Measurements from ENCODE around the gene DMD.
"Not testable (repeated sequence)": the region's sequence is repeated elsewhere in the genome, so short reads cannot be mapped to it uniquely, and the experiment has no call there.

- not testable (repeated sequence) for TF ChIP-seq EZH2phosphoT487 (IDR thresholded peaks at IDR 0.05; ENCODE audit: insufficient read depth, low read depth); EZH2 (IDR thresholded peaks at IDR 0.05; ENCODE audit: insufficient read depth, poor library complexity, severe bottlenecking)
These were observed 1627.5 kb downstream of the DMD start for GRCh38 chrX:31583892-31584291.

Measured in GM23248 (cell line).